CD4-positive, alpha-beta T cell (primary cell): Measurements from ENCODE around the gene FAP. TPM values are rescaled to one million over a fixed set of nuclear protein-coding genes. Genes with fewer than 3 reads are reported as not detected.

Experiments used
- ATAC-seq: fragments of 200-7000 bp; cut with Tn5 transposase; one replicate; pipeline ENCODE4 v1.10.0; 2022; ENCODE audit warnings: mild to moderate bottlenecking; ENCODE audit not compliant: poor library complexity
- CTCF ChIA-PET: fragments of 350-600 bp; sonication (Branson Sonifier 250); formaldehyde crosslinking; loops from one replicate; lab custom pipeline; 2021; ENCODE audit warnings: antibody characterized with exemption, inconsistent platforms; lab: Charles Lee
- POLR2A ChIA-PET: fragments of 350-600 bp; sonication (Branson Sonifier 250); formaldehyde crosslinking; loops from one replicate; lab custom pipeline; 2021; ENCODE audit warnings: antibody characterized with exemption, inconsistent platforms; lab: Charles Lee
- DNase-seq, 14 experiments: peaks; one replicate each; pipeline ENCODE4 v3.0.0-alpha.2; 2013 to 2020; ENCODE audit warnings: mixed read lengths in 2 of 14
- H3K27ac ChIP-seq, 2 donors: one replicate each; pipeline versions ENCODE4 v1.5.1 to v1.7.0; 2013; ENCODE audit warnings: low read length in 2 of 2, low read depth in 1 of 2, mild to moderate bottlenecking in 1 of 2
- H3K27me3 ChIP-seq, 2 experiments: 1 replicate in 1 of 2; 2 replicates in 1 of 2; pipeline versions ENCODE4 v1.6.1 to v1.7.0; 2013; ENCODE audit warnings: low read length in 2 of 2, control low read depth in 1 of 2, mild to moderate bottlenecking in 1 of 2, moderate library complexity in 1 of 2; ENCODE audit not compliant: insufficient read depth in 2 of 2, control insufficient read depth in 1 of 2
- H3K36me3 ChIP-seq: one replicate; pipeline ENCODE4 v1.6.1; 2013; ENCODE audit warnings: low read length, control low read depth; ENCODE audit not compliant: insufficient read depth
- H3K4me1 ChIP-seq: one replicate; pipeline ENCODE4 v1.6.1; 2013; ENCODE audit warnings: low read length, control low read depth; ENCODE audit not compliant: insufficient read depth
- H3K4me3 ChIP-seq: one replicate; pipeline ENCODE4 v1.5.1; 2013; ENCODE audit warnings: mild to moderate bottlenecking, low read length, moderate library complexity
- H3K9me3 ChIP-seq, 2 experiments: 1 replicate in 1 of 2; 2 replicates in 1 of 2; pipeline versions ENCODE4 v1.6.1 to v1.7.0; 2013; ENCODE audit warnings: low read length in 2 of 2, mild to moderate bottlenecking in 2 of 2, control low read depth in 1 of 2, moderate library complexity in 1 of 2; ENCODE audit not compliant: control insufficient read depth in 1 of 2, insufficient read depth in 1 of 2
- H3K27ac Mint-ChIP-seq: one replicate; pipeline ENCODE4 v1.8.0; 2020; ENCODE audit warnings: mixed read lengths
- H3K27me3 Mint-ChIP-seq: one replicate; pipeline ENCODE4 v1.8.0; 2021; ENCODE audit warnings: mixed read lengths
- H3K36me3 Mint-ChIP-seq: one replicate; pipeline ENCODE4 v1.8.0; 2021; ENCODE audit warnings: low read depth, mixed read lengths
- H3K4me1 Mint-ChIP-seq: one replicate; pipeline ENCODE4 v1.8.0; 2021; ENCODE audit warnings: low read depth, mixed read lengths
- H3K4me3 Mint-ChIP-seq: one replicate; pipeline ENCODE4 v1.8.0; 2020; ENCODE audit warnings: mild to moderate bottlenecking, mixed read lengths
- H3K9me3 Mint-ChIP-seq: one replicate; pipeline ENCODE4 v1.8.0; 2020; ENCODE audit warnings: mixed read lengths
- CTCF ChIP-seq: fragments of 200-600 bp; IDR thresholded peaks from one replicate; pipeline ENCODE4 v1.8.0; 2022; ENCODE audit warnings: antibody characterized with exemption, mild to moderate bottlenecking
- intact Hi-C, 2 experiments: fragments of 100-400 bp; cut with DNase I in 1 of 2; cut with micrococcal nuclease in 1 of 2; formaldehyde crosslinking; loops; one replicate each; pipeline versions ENCODE4 v1.15.1 to v1.9.0; 2023 to 2025; cut with DNase I, micrococcal nuclease
- total RNA-seq, 174 experiments: library from RNA in 2 of 174; stranded (reverse) in 2 of 174; gene quantifications; one replicate each; pipeline ENCODE4 v1.2.3 and lab custom pipeline; 2021 to 2026

Gene FAP
- total RNA-seq, 2 experiments from 2014 or later = not detected

- no peaks in the 10 kb centered on the region for H3K4me1 Mint-ChIP-seq
- H3K27ac Mint-ChIP-seq = no peak overlapping the region
- ChIA-PET POLR2A (no interaction called here), CTCF (interaction anchor here (1.1 to 2.2 kb wide), 2 partner anchors 11 to 13 kb away, joined by 3 to 7 read pairs; no protein-coding TSS in a partner anchor)
- Histone ChIP-seq H3K36me3 (no peaks in the 10 kb centered on the region), H3K4me3 (no peak overlapping the region), H3K27ac (no peak overlapping the region), H3K4me1 (no peaks in the 10 kb centered on the region), H3K9me3 (no peaks in the 10 kb centered on the region), H3K27me3 (peaks cover 0 to 7% of the 10 kb centered on the region in 2 experiments)
- peaks cover 37% of the 10 kb centered on the region for H3K27me3 Mint-ChIP-seq
- H3K4me3 Mint-ChIP-seq = no peak overlapping the region
- no peak for DNase-seq
- no peaks in the 10 kb centered on the region for H3K9me3 Mint-ChIP-seq
- intact Hi-C loops = no loop called here
- TF ChIP-seq CTCF = no peak
- H3K36me3 Mint-ChIP-seq = no peaks in the 10 kb centered on the region
- ATAC-seq = no peak
Measured at GRCh38 chr2:162155093-162155492, 88.2 kb downstream of the FAP start.

DNA sequence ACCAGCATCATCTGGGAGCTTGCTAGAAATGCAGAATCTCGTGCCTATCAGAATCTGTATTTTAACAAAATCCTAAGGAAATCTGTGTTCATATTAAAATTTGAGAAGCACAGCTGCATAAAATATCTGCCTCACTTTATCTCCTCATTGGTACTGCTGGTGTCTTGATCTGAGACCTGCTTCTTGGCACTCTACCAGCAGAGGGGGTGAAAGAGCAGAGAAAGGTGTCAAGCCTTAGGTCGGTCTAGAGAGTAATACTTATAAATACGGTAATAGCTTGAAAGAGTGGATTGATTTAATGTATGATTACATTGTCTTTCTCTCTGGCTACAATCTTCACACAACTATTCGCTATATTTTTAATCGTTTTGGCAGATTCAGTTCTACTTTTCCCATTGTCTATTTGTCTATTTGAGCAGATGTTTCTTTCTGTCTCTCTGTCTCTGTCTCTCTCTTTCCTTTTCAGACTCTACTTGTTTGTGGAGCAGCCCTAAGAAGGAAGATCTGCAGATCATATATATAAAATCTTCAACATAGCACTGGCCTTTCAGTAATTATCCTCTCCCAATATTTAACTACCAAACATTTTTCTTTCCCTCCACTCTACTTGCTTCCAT is 89.5 kb downstream of the FAP start:
- no peak overlapping the region for H3K4me3 ChIP-seq
- H3K4me3 Mint-ChIP-seq = peak overlapping the region; percentile 1
- POLR2A ChIA-PET = no interaction called here

GRCh38 chr2:162152147-162152546 is 91.1 kb downstream of the FAP start, which contains the start of gene GCG:
GCG (minus strand) TSS chr2:162152247; CDS start chr2:162149178, 3,069 bp downstream.
- ChIA-PET CTCF (no interaction called here), POLR2A (no interaction called here)
- Mint-ChIP-seq H3K4me1 (no peaks in the 10 kb centered on the region), H3K27ac (no peak within 1 kb of the TSS), H3K36me3 (no peaks in the 10 kb centered on the region), H3K27me3 (peaks cover 35% of the 10 kb centered on the region), H3K4me3 (no peak within 1 kb of the TSS), H3K9me3 (no peaks in the 10 kb centered on the region)
- DNase-seq (no peak), ATAC-seq (no peak)
- Histone ChIP-seq H3K4me1 (no peaks in the 10 kb centered on the region), H3K36me3 (no peaks in the 10 kb centered on the region), H3K27me3 (peaks cover 3 to 7% of the 10 kb centered on the region in 2 experiments), H3K9me3 (no peaks in the 10 kb centered on the region), H3K27ac (no peak within 1 kb of the TSS), H3K4me3 (no peak within 1 kb of the TSS)
- TF ChIP-seq CTCF = no peak
- intact Hi-C loops = loop anchor here (5.0 kb wide), 2 partner anchors 145 to 150 kb away; no protein-coding TSS in a partner anchor

More for the DNA sequence above, 89.5 kb downstream of the FAP start:
- Histone ChIP-seq H3K36me3 (no peaks in the 10 kb centered on the region), H3K27me3 (peaks cover 3 to 5% of the 10 kb centered on the region in 2 experiments), H3K4me1 (no peaks in the 10 kb centered on the region), H3K27ac (no peak overlapping the region), H3K9me3 (no peaks in the 10 kb centered on the region)
- CTCF ChIA-PET = interaction anchor here (1.1 to 2.2 kb wide), 9 partner anchors 9 to 208 kb away, joined by 3 to 7 read pairs (median 4); partner anchors contain the start of gene IFIH1
- no peaks in the 10 kb centered on the region for H3K4me1 Mint-ChIP-seq
- H3K9me3 Mint-ChIP-seq = no peaks in the 10 kb centered on the region
- peaks cover 33% of the 10 kb centered on the region for H3K27me3 Mint-ChIP-seq
- no peak overlapping the region for H3K27ac Mint-ChIP-seq
- DNase-seq (peak; percentile 21 to 76 (median 42)), ATAC-seq (peak; percentile 91)
- TF ChIP-seq CTCF = peak; percentile 80
- intact Hi-C loops = loop anchor here (5.0 kb wide), 2 partner anchors 144 to 149 kb away; no protein-coding TSS in a partner anchor
- no peaks in the 10 kb centered on the region for H3K36me3 Mint-ChIP-seq
